ENCODE results near the gene SYNC.
"Not testable (repeated sequence)": the region's sequence is repeated elsewhere in the genome, so short reads cannot be mapped to it uniquely, and the experiment has no call there.

The SYNC gene

DNA sequence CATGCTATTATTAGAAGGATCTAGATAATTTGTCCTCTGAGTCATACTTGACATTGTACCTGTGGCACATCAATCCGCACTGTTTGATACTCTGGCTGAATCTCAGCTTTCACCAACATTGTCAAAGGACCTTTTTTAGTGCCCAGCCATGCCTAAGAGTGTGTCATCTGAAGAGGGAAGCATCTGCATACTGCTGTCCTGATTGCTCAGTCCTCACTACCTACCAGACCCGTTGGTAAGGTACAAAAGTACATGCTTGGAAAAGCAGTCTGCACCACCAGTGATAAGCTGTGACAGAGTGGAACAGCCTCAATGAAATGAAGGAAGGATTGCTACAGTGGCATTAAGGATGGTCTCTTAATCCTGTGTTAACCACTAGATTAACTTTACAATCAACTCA, 17.1 kb downstream of the SYNC start:
- TF ChIP-seq, protein P1, sequence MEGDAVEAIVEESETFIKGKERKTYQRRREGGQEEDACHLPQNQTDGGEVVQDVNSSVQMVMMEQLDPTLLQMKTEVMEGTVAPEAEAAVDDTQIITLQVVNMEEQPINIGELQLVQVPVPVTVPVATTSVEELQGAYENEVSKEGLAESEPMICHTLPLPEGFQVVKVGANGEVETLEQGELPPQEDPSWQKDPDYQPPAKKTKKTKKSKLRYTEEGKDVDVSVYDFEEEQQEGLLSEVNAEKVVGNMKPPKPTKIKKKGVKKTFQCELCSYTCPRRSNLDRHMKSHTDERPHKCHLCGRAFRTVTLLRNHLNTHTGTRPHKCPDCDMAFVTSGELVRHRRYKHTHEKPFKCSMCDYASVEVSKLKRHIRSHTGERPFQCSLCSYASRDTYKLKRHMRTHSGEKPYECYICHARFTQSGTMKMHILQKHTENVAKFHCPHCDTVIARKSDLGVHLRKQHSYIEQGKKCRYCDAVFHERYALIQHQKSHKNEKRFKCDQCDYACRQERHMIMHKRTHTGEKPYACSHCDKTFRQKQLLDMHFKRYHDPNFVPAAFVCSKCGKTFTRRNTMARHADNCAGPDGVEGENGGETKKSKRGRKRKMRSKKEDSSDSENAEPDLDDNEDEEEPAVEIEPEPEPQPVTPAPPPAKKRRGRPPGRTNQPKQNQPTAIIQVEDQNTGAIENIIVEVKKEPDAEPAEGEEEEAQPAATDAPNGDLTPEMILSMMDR (IDR thresholded peaks at IDR 0.05; ENCODE audit: borderline replicate concordance, insufficient read depth, low read depth, low read length), result no peak

DNA sequence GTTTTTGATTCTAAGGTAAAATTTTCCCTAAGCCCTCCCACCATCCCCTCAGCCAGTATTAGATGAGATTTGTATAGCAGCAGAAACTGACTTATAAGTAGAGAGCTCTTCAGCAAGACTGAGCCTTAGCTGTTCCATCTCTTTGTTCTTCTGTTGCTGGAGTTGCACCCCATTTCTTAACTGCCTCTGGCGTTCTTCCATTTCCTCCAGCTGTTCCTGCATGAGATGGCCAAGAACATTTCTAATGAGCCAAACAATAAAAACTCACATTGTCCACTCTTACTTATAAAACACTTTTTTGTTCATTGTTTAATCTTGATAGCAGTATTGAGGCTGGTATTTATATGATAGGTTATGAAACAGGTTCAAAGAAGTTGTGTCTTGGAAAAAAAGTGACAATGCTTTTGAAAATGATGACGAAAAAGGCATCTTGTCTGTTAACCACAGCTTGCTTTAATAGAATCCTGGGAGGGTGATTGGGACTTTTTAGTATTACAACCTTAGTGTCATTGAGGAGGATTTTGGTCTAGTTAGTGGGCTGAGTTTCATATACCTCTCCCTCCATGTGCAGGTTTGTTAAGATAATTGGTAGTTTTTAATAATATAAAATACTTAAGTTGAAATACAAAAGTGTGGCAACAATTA, 18.3 kb downstream of the SYNC start:
- TF ChIP-seq, protein P1 (IDR thresholded peaks at IDR 0.05; ENCODE audit: borderline replicate concordance, insufficient read depth, low read depth, low read length), result no peak
- H3K4me3 ChIP-seq (ENCODE audit: low read depth, low read length), result no peak overlapping the region

More for the DNA sequence above, 17.1 kb downstream of the SYNC start:
- H3K4me3 ChIP-seq (ENCODE audit: low read depth, low read length), result no peak overlapping the region

DNA sequence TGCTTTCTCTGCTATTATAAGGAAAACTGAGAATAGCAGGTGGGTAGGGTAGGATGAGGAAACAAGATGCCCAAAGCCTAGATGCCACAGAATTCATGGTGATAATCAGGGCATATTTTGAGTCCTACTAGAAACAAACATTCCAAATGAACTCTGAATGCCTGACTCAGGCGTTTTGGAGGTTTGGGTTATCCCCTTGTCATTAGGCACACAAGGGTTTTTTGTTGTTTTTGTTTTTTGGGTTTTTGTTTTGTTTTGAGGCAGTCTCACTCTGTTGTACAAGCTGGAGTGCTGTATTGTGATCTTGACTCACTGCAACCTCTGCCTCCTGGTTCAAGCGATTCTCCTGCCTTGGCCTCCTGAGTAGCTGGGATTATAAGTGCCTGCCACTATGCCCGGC, 19.2 kb downstream of the SYNC start:
- TF ChIP-seq, protein P1 (IDR thresholded peaks at IDR 0.05; ENCODE audit: borderline replicate concordance, insufficient read depth, low read depth, low read length), result no peak
- H3K4me3 ChIP-seq (ENCODE audit: low read depth, low read length), result no peak overlapping the region

DNA sequence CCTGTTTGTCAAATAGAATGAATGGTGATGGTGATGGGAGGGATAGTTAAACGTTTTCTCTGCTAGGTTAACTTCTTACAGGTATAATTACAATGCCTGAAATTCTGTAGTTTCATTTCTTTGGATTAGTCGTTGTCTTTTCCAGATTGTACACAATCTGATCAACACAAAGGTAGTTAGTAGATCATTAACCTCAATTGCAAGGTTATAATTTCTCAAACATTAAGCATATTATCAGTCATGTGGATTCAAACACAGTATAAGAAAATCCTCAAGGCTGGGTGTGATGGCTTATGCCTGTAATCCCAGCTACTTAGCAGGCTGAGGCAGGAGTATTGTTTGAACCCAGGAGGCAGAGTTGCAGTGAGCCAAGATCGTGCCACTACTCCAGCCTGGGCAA, 20.6 kb downstream of the SYNC start:
- H3K4me3 ChIP-seq (ENCODE audit: low read depth, low read length), result no peak overlapping the region

DNA sequence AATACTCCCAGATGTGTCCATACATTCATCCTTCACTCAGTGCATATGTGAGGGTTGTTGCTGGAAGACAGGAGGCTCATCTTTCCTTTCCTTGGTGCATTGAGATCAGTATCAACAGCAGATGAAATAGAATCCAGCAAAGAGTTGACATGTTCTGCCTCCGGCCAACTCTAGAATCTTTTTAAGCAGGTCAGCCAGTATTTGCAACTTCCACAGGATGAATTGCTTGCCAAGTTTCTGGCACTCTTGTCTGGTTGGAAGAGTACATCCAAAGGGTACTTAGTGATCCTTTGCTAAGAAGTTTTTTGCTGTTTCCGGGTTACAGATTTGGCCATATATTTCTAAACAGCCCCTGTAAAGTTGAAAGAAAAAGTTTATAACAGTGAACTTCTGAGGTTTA, 21.1 kb downstream of the SYNC start:
- no peak overlapping the region for H3K4me3 ChIP-seq (ENCODE audit: low read depth, low read length)
- TF ChIP-seq, protein P1 (IDR thresholded peaks at IDR 0.05; ENCODE audit: borderline replicate concordance, insufficient read depth, low read depth, low read length), result no peak

More for the DNA sequence above, 20.6 kb downstream of the SYNC start:
- TF ChIP-seq, protein P1 (IDR thresholded peaks at IDR 0.05; ENCODE audit: borderline replicate concordance, insufficient read depth, low read depth, low read length), result no peak

DNA sequence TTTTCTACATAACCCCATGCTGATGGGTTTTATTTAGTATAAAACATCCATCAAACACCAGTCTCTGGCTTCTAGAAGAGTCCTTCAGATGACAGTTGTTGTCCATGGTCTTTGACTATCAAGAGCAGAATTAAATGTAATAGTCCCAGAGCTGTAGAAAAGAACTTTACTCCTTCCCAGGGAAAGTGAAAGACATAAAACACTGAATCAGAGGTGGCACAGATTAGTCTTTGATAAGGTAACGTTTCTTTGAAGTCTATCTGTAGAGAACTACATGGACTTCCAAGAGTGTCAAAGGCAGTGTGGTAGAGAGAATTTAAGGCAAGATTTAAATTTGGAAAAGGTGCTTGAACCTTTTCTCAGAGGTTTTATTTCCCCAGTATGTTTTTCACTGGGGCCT, 21.9 kb downstream of the SYNC start:
- TF ChIP-seq, protein P1 (IDR thresholded peaks at IDR 0.05; ENCODE audit: borderline replicate concordance, insufficient read depth, low read depth, low read length), result no peak

DNA sequence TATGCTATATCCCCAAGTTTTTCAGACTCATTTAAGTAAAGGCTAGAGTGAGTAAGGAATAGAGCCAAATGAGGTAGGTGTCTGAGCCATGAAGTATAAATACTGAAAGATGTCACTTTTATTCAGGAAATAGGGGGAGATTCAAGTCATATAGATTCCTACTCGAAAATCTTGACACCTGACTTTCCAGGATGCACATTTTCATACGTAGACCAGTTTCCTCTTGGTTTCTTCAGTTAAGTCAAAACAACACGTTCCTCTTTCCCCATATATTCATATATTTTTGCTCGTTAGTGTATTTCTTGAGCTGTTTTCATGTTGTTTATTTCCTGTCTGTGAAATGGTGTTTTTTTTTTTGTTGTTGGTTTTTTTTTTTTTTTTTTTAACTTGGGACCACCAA, 22.6 kb downstream of the SYNC start:
- H3K4me3 ChIP-seq (ENCODE audit: low read depth, low read length), result not testable (repeated sequence)

More for the DNA sequence above, 21.9 kb downstream of the SYNC start:
- no peak overlapping the region for H3K4me3 ChIP-seq (ENCODE audit: low read depth, low read length)
